ENCODE data around the gene NR2F1.

The NR2F1 gene

DNA sequence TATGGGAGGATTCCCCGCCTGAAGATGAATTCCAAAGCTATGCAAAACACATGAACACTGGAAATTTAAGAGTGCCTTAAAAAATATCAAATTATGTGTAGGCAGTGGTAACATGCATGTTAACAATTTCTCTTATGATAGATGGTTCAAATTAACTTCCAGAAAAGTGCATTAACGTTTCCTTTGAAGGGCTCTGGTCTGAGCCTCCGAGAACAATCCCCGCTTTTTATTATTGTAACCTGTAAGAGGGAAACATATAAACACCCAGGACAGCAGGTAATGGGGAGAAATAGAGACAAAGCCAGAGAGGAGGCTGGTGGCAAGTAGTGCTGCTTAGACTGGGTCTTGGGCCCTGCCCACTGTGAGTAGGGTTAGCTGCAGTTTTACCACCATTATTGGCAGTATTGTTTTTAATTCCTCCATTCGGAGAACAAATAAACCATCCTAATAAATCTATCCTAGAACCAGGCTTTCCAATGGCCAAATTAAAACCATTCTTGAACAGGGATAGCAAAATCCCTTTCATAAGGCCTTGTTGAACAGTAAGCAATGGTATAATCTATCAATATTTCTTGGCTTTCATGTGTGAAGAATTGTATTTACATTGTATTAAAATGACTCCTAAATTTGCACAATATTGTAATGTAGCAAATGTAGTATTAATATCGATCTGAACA lies 6.3 kb downstream of the NR2F1 start:
- Histone ChIP-seq H3K4me3 (ENCODE audit: low read depth, low read length) (no peak overlapping the region), H3K27ac (ENCODE audit: extremely low read depth, low read depth, low read length) (no peak overlapping the region), H3K36me3 (ENCODE audit: control insufficient read depth in 2 of 2, insufficient read depth in 1 of 2, low read length in 2 of 2) (peaks cover 23 to 62% of the 10 kb centered on the region in 2 experiments), H3K4me1 (ENCODE audit: control insufficient read depth, insufficient read depth, low read length) (peaks cover 27% of the 10 kb centered on the region), H3K9me3 (ENCODE audit: control insufficient read depth, insufficient read depth, low read depth, low read length) (no peaks in the 10 kb centered on the region)
- ChIA-PET CTCF (no interaction called here), POLR2A (no interaction called here)
- TF ChIP-seq, protein P1, sequence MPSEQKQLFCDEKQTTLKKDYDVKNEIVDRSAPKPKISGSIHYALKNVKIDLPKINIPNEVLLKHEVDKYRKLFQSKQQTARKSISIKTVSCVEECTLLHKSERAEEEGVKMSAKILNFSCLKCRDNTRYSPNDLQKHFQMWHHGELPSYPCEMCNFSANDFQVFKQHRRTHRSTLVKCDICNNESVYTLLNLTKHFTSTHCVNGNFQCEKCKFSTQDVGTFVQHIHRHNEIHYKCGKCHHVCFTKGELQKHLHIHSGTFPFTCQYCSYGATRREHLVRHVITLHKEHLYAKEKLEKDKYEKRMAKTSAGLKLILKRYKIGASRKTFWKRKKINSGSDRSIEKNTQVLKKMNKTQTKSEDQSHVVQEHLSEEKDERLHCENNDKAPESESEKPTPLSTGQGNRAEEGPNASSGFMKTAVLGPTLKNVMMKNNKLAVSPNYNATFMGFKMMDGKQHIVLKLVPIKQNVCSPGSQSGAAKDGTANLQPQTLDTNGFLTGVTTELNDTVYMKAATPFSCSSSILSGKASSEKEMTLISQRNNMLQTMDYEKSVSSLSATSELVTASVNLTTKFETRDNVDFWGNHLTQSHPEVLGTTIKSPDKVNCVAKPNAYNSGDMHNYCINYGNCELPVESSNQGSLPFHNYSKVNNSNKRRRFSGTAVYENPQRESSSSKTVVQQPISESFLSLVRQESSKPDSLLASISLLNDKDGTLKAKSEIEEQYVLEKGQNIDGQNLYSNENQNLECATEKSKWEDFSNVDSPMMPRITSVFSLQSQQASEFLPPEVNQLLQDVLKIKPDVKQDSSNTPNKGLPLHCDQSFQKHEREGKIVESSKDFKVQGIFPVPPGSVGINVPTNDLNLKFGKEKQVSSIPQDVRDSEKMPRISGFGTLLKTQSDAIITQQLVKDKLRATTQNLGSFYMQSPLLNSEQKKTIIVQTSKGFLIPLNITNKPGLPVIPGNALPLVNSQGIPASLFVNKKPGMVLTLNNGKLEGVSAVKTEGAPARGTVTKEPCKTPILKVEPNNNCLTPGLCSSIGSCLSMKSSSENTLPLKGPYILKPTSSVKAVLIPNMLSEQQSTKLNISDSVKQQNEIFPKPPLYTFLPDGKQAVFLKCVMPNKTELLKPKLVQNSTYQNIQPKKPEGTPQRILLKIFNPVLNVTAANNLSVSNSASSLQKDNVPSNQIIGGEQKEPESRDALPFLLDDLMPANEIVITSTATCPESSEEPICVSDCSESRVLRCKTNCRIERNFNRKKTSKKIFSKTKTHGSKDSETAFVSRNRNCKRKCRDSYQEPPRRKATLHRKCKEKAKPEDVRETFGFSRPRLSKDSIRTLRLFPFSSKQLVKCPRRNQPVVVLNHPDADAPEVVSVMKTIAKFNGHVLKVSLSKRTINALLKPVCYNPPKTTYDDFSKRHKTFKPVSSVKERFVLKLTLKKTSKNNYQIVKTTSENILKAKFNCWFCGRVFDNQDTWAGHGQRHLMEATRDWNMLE (tag by site-specific recombination; conservative IDR thresholded peaks at IDR 0.05; ENCODE audit: low read depth) = no peak
- TF ChIP-seq ZNF433 (tag by site-specific recombination; IDR thresholded peaks at IDR 0.05; ENCODE audit: low read depth) (no peak), ZNF2 (tag by site-specific recombination; IDR thresholded peaks at IDR 0.05) (no peak), ZNF585B (tag by site-specific recombination; IDR thresholded peaks at IDR 0.05) (no peak), GLI2 (tag by site-specific recombination; IDR thresholded peaks at IDR 0.05; ENCODE audit: borderline replicate concordance, low read depth) (no peak), ZNF311 (tag by site-specific recombination; IDR thresholded peaks at IDR 0.05; ENCODE audit: borderline replicate concordance) (no peak), SCRT1 (tag by site-specific recombination; IDR thresholded peaks at IDR 0.05; ENCODE audit: borderline replicate concordance) (no peak), ZNF677 (tag by site-specific recombination; IDR thresholded peaks at IDR 0.05) (no peak), ZNF184 (tag by site-specific recombination; IDR thresholded peaks at IDR 0.05) (no peak), ZNF394 (tag by site-specific recombination; IDR thresholded peaks at IDR 0.05; ENCODE audit: borderline replicate concordance) (no peak), ZNF843 (tag by site-specific recombination; IDR thresholded peaks at IDR 0.05) (no peak)
- TF ChIP-seq, protein P2, sequence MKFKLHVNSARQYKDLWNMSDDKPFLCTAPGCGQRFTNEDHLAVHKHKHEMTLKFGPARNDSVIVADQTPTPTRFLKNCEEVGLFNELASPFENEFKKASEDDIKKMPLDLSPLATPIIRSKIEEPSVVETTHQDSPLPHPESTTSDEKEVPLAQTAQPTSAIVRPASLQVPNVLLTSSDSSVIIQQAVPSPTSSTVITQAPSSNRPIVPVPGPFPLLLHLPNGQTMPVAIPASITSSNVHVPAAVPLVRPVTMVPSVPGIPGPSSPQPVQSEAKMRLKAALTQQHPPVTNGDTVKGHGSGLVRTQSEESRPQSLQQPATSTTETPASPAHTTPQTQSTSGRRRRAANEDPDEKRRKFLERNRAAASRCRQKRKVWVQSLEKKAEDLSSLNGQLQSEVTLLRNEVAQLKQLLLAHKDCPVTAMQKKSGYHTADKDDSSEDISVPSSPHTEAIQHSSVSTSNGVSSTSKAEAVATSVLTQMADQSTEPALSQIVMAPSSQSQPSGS (tag by site-specific recombination; IDR thresholded peaks at IDR 0.05; ENCODE audit: low read depth) = no peak
- TF ChIP-seq, protein P3, sequence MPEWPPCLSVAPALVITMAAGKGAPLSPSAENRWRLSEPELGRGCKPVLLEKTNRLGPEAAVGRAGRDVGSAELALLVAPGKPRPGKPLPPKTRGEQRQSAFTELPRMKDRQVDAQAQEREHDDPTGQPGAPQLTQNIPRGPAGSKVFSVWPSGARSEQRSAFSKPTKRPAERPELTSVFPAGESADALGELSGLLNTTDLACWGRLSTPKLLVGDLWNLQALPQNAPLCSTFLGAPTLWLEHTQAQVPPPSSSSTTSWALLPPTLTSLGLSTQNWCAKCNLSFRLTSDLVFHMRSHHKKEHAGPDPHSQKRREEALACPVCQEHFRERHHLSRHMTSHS (tag by site-specific recombination; IDR thresholded peaks at IDR 0.05) = no peak
- TF ChIP-seq, protein P4, sequence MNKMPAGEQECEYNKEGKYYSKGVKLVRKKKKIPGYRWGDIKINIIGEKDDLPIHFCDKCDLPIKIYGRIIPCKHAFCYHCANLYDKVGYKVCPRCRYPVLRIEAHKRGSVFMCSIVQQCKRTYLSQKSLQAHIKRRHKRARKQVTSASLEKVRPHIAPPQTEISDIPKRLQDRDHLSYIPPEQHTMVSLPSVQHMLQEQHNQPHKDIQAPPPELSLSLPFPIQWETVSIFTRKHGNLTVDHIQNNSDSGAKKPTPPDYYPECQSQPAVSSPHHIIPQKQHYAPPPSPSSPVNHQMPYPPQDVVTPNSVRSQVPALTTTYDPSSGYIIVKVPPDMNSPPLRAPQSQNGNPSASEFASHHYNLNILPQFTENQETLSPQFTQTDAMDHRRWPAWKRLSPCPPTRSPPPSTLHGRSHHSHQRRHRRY (tag by site-specific recombination; IDR thresholded peaks at IDR 0.05) = no peak
- TF ChIP-seq, protein P5, sequence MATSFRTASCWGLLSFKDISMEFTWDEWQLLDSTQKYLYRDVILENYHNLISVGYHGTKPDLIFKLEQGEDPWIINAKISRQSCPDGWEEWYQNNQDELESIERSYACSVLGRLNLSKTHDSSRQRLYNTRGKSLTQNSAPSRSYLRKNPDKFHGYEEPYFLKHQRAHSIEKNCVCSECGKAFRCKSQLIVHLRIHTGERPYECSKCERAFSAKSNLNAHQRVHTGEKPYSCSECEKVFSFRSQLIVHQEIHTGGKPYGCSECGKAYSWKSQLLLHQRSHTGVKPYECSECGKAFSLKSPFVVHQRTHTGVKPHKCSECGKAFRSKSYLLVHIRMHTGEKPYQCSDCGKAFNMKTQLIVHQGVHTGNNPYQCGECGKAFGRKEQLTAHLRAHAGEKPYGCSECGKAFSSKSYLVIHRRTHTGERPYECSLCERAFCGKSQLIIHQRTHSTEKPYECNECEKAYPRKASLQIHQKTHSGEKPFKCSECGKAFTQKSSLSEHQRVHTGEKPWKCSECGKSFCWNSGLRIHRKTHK (tag by site-specific recombination; IDR thresholded peaks at IDR 0.05) = no peak
